HT1080 (cell line): Measurements from ENCODE around the gene ELMO1. TPM values are rescaled to one million over a fixed set of nuclear protein-coding genes. Genes with fewer than 3 reads are reported as not detected.

Experiments
- DNase-seq: peaks from one replicate; pipeline ENCODE4 v3.0.0-alpha.2; 2015; ENCODE audit warnings: low read depth
- total RNA-seq: library from RNA; depleted of rRNA; stranded (reverse); fragments of >200 nt; shearing (Covaris generic); gene quantifications from 2 replicates; pipeline ENCODE4 v1.2.3, GENCODE V29; 2014

ELMO1 gene
- total RNA-seq, 1 experiment from 2014 or later = 12.3 TPM

DNA sequence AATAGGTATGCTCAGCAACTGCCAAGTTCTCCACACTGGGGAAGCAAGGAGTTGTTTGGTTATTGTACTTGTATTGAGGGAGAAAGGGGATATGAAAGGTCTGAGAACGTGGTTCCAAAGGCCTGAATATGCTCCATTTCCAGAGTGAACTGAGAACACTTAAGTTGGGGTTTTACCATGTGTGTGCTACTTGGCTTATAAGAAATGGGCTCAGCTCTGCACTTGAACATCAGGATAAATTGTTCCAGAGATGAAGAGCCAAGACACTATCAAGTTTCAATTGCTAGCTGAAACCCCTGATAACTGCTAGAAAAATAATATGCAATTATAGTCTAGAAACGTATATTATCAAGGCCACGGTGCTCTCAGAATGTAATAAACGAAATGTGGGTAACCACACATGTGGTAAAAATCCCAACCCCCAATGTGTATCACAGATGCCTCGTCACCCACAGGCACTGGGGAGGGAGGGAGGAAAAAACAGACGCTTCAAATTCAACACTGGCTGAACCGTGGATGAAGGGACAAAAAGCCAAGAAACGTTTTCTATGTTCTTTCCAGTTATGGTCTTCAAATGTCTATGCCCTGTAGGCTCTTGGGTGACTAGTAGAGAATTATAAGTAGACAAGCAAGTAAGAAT, 16.3 kb downstream of the ELMO1 start:
- DNase-seq = no peak

DNA sequence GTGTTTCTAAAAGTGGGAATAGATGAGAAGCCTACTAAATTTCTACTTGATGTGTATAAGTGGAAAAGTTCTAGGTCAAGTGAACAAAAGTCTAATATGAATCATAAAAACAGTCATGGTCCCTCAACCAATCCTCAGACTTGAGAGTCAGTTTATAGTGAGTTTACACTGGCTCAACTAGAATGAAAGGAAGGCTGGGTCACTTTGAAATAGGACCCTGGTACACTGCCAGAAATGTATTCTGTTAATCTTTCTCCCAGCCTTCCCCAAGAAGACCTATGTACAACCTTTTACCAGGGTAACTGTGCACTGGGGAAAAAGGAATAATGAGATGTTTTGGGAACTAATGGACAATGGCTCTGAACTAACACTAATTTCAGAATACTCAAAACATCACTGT, 17.3 kb downstream of the ELMO1 start:
- DNase-seq = no peak

DNA sequence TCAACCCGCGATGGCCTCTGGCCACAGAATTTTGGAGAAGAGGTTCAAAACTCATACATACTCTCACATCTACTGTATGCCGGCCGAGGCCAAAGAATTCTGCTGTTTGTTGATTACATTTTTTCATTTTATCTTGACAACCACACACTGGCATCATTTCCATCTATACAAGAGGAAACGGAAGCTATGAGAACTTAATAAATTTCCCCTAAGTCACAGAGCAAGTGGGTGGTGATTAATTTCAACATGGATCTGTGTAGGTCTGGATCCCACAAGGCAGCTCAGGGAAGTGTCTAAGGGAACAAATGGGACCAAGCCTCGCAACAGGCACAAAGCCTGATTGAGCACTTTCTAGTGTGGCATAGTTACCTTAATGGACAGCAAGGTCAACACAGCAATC, 18.0 kb downstream of the ELMO1 start:
- no peak for DNase-seq

DNA sequence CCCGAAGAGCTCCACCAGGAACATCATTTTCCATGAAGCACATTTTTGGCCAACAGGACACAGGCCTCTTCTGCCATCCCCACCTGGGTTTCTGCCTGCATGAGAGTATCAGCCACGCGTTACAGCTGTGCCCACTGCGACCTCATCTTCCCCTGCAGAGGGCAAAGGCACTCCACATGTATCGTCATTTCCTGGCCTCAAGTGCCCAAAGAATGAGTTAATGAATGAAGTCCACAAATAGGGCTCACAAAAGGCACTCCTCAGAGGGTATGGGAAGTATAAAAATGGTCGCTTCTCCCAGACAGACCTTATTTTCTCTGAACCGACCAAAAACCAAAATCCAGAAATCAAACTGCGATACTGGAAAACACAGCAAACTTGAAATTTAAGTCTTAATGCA, 18.5 kb downstream of the ELMO1 start:
- no peak for DNase-seq

DNA sequence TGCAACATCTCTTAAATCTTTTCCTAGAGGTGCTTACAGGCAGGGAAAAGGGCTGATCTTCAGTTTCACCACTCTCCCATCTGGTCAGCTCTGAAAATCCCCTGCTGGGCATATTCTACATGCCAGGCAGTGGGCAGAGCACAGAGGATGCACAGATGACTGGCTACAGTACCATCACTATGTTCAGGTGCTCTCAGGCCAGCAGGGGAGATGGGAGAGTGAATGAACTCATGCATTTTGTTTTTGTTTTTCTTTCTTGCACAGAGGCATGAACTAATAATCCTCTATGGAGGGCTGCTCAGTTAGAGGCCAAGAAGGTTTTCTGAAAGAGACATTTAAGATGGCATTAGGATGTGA, 19.3 kb downstream of the ELMO1 start:
- no peak for DNase-seq

DNA sequence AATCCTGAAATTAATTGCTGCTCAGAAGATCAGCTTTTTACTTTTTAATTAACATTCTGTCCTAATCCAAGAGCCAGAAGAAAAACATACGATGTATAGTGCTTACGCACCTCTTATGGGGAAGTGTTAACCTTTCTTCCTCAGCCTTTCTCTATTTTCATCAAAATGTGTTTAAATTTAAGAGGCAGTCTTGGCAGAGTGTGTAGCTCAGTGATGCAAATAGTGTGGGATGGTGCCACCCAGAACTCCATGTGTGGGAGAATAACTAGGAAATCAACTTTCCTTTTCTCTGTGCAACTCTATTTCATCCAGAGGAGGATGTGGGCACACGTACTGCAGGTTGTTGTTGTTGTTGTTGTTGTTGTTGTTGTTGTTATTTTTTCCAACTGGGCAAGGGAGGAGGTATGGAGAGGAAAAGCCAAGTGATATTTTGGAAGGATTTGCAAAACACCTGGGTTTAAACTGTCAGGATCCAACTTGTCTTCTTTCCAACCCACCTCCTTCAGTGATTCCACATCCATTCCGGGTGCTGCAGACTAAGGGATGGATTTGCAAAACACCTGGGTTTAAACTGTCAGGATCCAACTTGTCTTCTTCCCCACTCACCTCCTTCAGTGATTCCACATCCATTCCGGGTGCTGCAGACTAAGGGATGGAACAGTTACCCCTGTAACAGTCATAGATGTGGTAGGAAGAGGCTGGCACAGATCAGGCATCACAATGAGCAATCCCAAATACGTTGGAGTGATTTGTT, 19.8 kb downstream of the ELMO1 start:
- no peak for DNase-seq

DNA sequence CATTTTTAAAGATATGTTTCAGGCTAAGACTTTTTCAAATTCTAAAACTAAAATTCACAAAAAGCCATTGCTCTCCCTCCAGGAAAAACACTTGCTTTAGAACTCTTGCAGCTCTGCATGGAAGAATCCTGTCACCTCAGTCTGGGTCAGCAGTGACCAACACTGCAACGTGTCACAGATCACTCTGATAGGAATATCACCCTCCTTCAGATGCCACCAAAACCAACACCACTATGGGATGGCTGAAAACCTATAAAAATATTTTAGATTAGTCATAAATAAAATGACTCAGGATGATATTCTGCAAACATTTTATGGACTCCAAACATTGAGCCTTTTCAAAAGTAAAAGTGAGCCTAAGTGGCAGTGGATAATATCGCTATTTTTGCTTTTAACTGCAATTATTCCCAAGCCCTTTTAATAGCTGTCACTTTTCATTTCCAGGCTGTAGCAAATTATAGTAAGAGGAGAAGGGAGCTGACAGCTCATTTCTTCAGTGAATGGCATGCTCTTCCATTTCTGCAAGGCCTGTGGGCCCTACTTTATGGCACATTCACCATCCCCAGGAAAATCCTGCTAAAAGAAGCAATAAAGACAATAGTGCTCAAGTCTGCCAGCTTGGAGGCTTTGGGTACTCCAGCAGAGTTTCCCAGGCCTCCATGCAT, 21.3 kb downstream of the ELMO1 start:
- no peak for DNase-seq

DNA sequence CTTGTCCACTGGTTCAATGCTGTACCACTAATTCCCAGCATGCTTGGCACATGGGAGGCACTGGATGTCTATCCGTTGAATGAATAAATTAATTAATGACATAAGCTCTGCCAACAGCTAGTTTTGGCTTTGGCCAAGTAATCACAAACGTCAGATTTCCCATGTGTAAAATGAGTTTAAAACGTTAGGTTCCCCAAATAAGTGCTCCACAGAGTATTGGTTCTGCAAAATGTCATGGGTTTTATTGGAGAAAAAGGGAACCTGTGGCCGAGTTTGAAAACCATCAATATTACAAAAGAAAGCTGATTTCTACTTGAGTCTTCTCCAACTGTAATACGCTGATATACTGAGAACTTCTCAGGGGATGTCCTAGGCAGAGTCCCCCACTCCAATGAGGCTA, 23.2 kb downstream of the ELMO1 start:
- no peak for DNase-seq

DNA sequence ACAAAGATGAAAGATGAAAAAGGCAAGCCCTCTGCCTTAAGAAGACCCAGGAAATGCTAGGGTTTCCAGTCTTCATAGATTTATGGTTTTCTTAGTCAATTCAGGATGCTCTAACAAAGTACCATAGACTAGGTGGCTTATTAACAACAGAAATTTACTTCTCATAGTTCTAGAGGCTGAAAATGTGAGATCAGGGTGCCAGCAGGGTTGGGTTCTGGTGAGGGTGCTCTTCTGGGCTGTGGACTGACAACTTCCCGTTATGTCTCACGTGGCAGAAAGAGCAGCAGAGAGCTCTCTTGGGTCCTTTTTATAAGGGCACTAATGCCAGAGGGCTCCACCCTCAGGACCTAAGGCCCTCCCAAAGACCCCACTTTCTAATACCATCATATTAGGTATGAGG, 23.7 kb downstream of the ELMO1 start:
- DNase-seq = no peak

DNA sequence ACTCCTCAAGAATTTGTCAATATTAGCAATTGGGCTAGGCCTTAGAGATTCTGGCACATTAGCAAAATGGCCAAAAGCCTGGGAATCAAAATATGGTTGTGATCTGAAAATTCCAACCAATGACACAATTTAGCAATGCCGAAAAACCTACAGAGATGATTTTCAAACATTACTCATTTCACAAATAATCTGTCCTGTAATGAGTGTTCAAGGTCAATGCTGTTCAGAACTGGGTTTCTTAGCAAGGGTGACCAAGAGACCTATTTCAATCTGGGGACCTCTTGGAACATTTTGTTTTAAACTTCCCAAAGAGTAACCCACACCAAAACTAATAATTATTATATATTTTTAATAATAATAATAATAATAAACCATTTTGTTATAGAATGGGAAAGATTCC, 24.1 kb downstream of the ELMO1 start:
- no peak for DNase-seq

DNA sequence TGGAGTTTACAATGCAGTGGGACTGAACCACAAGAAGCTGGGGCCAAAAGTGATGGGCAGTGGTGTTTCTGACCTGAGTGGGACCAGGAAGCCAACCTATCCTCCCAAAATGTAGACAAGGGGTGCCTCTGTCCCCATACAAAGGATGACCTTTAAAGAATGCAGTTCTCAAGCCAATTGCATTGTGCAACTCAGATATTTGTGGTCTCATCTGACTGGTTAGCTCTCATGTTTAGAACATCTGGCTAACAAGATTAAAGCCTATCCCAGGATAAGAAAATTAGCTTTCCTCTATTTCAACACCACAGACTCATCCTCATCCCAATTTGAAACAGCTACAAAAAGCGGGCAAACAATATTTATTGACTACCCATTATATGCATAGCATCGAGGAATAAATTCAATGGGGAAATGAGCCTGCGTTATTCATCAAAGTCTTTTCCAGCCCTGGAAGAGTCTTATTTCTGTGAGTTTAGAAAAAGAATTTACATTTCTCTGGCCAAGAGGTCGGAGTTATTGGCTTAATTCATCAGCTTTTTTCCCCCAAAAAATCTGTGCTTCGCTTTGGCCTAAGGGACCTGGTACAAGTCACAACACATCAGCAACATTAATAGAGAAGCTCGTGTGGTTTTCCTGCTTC, 26.7 kb downstream of the ELMO1 start:
- no peak for DNase-seq

DNA sequence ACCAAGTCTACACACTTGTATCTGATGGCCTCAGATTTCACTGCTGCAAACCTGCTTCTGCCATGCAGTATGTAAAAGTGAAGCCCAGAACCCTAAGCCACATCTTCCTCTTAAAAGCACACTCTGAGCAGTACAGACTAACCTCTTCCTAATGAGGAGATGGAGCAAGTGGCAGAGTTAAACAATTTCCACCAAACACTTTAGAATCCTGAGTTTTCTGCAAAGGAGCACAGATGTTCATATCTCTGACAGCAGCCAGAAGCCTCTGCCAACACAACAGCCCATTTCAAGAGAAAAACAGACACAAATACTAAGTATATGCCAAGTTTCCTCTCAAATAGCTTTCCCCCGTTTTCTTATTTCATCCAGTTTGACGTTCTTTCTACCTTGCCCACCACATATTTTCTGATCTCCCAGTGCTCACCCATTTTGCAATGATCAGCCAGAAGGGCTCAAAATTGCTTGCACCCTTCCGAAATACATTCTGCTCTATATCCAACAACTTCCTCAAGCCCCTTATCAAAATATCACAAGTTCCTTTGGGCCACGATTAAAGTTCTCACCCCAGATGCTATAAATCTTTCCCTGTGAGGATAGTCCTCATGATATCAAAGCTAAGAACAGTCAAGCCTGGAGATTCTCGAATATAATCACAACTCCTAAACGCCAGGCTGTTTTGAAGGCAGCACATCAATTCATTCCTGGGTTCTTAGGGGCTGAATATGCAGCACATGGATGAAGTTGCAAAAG, 27.5 kb downstream of the ELMO1 start:
- no peak for DNase-seq

DNA sequence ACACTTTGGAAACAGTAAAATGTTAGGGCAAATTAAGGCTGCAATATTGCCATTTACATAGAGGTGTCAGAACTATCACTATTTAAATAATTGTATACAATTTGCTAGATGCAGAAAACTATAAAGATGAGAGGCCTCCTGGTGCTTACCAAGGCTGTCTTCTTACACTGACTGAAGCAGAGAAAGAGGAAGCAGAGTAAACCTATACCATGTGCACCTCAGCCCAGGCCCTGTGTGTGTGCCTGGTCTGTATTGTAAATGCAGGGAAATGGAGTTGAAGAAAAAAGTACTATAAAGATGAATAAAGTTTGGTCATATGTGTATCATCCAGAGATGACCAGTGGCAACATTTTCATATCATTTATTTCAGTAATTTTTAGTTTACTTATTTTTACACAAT, 29.2 kb downstream of the ELMO1 start:
- DNase-seq = no peak

DNA sequence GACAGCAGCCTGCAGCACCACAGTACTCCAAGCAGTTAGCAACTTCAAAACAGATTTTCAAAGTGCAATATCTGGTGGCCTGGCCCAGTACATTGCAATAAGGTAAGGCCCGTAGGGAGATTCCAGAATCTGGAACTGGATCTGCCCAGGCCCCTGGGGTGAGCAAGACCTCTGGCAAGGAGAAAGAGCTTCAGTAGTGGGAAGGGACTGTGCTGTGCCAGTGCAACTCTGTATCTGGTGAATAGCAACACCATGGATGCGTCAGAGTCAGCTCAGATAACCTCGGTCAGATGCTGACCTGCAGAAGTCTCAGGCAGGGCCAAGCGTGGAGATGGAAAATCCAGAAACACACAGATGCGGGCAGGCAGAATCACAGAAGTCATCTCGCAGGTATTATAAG, 30.3 kb downstream of the ELMO1 start:
- DNase-seq = no peak

DNA sequence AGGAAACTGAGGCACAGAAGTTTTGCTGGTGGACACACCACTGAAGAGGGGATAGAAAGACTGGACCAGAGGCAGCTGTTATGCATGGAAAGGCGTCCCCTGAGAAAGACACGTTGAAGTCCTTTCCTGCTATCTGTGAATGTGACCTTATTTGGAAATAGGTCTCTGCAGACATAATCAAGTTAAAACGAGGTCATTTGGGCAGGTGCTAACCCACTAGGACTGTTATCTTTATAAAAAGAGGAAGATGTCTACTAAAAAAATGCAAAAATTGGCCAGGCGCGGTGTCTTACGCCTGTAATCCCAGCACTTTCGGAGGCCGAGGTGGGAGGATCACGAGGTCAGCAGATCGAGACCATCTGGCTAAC, 31.6 kb downstream of the ELMO1 start:
- DNase-seq = no peak

DNA sequence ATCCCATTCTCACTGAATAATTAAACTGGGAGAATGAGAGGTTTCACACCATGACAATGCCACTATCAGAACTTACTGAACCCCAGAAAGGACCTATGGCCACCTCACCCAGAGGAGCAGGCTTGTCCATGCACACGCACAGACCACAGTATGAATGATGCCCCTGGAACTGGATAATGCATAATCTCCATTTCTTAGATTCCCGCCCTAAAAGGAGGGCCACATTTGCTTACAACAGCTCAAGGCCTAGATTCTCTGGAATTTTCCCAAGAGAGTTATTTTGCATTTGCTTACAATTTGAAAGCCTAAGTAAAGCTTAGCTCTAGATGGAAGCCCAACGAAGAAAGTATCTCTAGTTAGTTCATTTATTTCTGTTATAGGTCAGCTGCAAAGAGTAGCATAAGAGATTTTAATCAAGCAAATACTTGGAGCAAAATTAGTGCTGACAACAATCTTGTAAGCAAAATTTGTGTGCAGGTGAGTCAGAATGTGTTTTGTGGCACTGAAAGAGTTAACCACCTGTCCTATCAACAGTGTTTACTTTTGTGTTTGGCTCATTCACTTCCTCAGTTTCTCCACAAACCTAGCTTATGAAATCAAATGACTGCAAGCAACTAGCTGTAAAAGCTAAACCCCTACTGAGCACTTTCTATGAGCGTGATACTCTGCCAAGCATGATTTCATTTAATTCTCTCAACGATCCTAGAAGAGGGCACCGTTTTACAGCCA, 32.1 kb downstream of the ELMO1 start:
- no peak for DNase-seq

DNA sequence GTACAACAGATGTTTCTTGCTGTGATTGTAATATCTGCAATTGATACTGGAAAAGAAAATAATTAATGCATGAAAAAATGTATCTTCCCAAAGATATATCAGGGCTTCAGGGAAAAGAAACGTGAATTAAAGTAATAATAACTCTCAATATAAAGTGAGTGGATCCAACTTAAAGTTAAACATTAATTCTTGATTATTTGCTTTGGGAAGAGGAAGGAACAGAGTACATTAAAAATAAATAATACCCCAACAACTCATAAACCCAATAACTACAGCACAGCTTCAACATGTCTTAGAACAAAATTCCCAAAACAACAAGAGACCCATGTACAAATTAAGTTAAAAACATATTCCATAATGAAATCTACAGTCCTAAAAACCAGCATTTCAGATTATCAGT, 33.0 kb downstream of the ELMO1 start:
- no peak for DNase-seq

DNA sequence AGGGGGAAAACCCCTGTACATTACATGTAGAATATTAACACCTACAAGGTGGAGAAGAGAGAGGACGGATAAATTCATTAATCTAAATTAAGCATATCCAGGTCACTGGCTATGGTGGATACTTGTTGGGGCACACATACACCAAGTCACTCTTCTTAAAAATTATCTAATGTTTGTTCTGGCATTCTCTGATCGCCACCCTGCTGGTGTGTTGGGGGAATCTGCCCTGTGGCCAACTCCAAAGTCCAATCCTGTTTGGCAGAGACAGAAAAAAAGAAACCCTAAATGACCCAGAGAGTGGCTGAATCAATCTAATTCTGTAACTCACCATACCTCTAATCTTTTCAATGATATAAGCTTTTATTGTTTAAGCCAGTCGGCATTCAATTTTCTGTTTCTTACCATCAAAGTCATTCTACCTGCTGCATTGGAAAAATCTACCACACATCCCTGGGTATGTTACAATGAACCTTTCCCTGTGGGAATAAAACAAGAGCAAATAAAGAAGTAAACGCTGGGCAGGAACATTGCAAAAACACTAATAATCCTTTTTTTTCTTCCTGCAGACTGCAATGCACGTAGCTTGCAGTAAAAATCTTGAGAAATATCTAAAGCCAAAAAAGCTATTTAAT, 34.2 kb downstream of the ELMO1 start:
- no peak for DNase-seq

DNA sequence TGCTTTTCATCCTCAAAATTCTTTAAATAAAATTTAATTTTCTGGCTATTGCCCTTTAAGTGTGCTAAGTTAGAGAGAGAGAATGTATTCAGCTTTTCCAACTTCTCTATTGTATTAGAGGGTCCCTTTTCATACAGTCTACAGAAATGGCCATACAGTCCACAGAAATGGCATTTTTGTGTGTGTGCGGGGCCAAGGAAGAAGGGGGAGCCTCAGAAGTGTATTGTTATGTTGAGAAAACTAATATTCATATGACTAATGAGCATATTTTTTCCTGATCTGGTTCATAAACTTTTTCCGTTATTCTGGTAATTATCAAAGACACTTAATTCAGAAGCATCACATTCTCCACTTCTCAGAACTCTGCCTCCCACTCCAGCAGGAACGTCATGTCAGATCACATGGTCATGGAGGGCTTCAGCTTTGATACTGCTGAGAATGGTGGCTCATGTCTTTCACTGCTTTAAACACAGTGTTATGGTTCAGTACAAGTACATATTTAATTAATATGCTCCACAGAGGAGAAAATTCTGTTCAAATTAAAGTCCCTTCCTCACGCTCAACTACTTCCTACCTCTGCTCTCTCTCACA, 37.1 kb downstream of the ELMO1 start:
- DNase-seq = no peak
